8988T (cell line): ENCODE measurements around the gene CNTRL.

Experiments used
- DNase-seq: peaks from one replicate; pipeline ENCODE4 v3.0.0; 2011

Gene CNTRL

GRCh38 chr9:121204121-121204520, 129.4 kb downstream of the CNTRL start:
- no peak for DNase-seq

DNA sequence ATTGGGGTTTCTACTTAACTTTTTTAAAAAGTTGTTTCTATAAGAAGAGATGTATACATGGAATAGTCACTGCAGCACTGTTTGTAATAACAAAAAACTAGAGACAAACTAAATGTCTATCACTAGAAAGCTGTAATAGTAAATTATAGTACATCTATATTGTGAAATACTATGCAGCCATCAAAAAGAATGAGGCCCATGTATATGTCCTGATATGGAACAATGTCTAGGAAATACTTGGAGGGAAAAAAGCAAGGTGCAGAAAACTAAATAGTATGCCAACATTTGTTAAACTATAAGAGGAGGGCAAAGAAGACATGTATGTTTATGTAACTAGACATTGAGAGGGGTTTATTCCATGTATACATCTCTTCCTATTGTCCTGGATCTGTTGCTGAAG, 129.9 kb downstream of the CNTRL start:
- no peak for DNase-seq

DNA sequence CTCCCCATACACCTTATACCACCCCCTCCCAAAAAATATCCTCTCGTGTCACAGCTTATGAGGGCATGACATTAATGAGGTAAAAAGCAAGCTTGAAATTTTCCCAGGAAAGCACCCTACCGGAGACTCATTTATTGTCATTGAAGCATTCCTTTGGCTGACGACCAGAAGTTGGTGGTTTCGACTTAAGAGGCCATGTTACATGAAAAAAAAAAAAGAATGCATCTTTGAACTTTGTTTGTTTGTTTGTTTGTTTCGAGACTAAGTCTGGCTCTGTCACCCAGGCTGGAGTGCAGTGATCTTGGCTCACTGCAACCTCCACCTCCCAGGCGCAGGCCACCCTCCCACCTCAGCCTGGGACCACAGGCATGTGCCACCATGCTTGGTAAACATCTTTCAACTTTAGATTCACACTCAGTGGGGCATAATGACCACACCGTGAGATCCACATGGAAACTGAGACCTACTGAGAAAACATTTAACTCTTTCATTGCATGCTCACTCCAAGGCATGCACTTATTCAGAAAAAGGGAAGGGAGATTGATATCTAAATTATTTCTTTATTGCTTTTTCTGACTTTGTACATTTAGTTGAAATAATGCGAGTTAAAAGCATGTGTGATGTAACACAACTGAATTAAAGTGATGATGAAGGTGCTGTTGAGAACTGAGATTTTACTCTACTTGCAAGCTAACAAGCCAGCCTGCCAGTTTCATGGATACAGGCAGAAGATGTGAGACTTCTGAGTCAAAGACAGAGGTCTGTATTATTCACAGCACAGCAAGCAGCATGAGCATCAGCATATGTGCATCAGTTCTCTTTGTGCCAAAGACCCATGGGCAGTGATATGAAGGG, 132.0 kb downstream of the CNTRL start:
- DNase-seq = no peak

GRCh38 chr9:121207371-121207940, 132.7 kb downstream of the CNTRL start:
- DNase-seq = no peak

DNA sequence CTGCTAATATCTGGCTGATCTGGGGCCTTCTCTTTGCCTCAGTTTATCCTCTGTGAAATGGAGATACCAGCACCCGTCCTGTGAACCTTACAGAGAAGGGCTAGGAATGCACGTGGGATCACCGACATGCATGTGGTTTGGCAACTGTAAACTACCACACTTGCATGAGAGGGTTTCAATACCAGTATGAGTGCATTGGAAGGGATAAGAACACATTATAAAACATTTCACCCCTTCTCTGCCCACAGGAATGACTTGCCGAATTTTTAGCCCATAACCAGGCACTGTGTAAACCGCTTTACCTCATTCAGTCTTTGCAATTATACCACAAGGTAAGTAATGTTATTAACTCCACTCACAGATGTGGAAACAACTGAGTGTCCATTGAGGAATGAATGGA, 135.8 kb downstream of the CNTRL start:
- DNase-seq = no peak

DNA sequence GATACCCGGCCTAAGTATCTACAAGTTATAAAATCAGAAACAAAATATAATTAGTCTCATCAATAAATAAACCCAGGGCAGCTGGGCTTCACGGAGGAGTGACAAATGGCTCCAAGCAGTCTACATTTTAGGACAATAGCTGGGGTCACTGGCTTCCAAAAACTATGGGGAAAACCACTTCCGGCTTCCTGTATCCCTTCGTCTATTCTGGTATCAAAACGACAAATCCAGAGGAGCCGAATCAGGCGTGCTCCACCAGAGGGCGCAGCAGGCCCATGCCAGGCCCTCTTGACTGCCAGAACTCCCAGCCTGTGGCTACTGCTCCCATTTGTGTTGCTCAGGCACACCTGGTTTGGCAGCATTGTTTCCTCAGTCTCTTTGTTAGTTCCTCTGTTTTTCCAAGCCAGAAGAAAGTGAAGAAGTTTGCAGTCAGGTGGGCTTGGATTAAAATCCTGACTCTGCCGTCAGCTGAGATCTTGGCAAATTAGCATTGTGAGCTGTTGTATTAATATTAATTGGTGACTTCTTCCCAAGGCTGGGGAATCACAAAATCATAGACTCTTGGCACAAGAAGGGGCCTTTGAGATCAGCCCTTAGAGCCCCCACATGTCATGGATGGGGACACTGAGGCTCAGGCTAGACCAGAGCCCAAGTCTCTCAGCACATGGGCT, 138.5 kb downstream of the CNTRL start:
- DNase-seq = peak; percentile 52

DNA sequence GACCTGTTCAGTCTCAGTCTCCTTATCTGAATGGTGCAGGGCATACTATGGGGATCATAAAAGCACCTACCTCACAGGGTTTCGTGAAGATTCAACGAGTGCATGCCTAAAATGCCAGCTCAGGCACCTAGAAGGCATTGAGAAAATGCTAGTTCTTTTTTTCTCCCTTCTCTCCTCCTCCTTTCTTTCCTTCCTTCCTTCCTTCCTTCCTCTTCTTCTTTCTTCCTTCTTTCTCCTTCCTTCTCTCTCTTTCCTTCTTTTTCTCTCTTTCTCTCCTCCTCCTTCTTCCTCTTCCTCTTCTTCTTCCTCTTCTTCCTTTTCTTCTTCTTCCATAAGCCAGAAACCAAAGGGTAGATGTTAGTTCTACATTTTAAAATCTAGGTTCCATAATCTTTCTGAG, 139.2 kb downstream of the CNTRL start:
- no peak for DNase-seq

- no peak for DNase-seq
Observed at GRCh38 chr9:121216271-121216805, 141.6 kb downstream of the CNTRL start.

GRCh38 chr9:121217609-121218292, 143.0 kb downstream of the CNTRL start:
- DNase-seq = no peak

- DNase-seq = no peak
Observed at GRCh38 chr9:121218357-121219027, 143.7 kb downstream of the CNTRL start.

- DNase-seq = no peak
Observed at GRCh38 chr9:121219530-121219929, 144.8 kb downstream of the CNTRL start.

DNA sequence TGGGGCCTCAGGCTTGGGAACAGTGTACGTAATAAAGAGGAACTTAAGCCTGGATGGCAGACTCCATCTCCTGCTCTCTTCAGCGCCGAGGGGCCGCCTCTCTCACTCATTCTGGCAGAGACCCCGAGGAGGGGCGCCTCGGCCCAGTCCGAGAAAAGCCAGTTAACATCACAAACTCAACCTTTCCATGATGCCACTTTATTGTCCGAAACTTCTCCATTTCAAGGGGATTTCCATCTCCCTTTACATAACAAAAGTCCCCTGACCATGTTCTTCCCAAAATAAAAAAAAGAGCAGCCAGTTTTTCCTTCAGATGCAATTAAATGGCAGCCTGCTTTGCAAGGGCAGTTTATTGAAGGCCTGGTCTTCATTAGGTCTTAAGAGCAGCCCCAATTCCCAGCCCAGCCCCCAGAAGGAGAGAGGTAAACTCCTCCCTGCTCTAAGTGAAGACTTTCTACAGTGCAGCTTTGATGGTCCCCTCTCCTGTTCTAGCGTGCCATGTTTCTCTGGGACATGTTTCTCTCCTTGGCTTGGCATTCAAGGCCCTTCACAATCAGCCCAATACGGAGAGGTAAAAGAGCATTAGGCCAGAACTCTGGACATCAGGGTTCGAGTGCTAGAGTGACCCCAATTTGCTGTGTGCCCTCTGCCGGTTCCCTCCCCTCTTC, 146.4 kb downstream of the CNTRL start:
- no peak for DNase-seq

GRCh38 chr9:121221664-121222055, 146.9 kb downstream of the CNTRL start:
- no peak for DNase-seq

- no peak for DNase-seq
Observed at GRCh38 chr9:121222524-121223171, 147.9 kb downstream of the CNTRL start.

GRCh38 chr9:121225240-121225639, 150.5 kb downstream of the CNTRL start:
- DNase-seq = no peak

GRCh38 chr9:121226175-121226574, 151.4 kb downstream of the CNTRL start:
- DNase-seq = no peak
